Measurements from ENCODE around the gene LOC101059915.
"Not testable (repeated sequence)": the region's sequence is repeated elsewhere in the genome, so short reads cannot be mapped to it uniquely, and the experiment has no call there.

LOC101059915 gene

GRCh38 chrX:71666240-71667223, 814 bp upstream of the LOC101059915 start:
- no peak for TF ChIP-seq CTCF (IDR thresholded peaks at IDR 0.05)
- no peak for TF ChIP-seq POLR2A (IDR thresholded peaks at IDR 0.05)
- no peak overlapping the region for H3K4me3 ChIP-seq (ENCODE audit: low read depth, poor library complexity, severe bottlenecking)
- DNase-seq (ENCODE audit: low spot score in 2 of 2), result peak in 1 of 2 donors; percentile 76
- WGBS, 2 donors, result 92 to 94% methylated on average over 24 to 48 of the region's 48 CpGs
- intact Hi-C loops (cut with DNase I; ENCODE audit: low total_unique reads), result no loop called here

DNA sequence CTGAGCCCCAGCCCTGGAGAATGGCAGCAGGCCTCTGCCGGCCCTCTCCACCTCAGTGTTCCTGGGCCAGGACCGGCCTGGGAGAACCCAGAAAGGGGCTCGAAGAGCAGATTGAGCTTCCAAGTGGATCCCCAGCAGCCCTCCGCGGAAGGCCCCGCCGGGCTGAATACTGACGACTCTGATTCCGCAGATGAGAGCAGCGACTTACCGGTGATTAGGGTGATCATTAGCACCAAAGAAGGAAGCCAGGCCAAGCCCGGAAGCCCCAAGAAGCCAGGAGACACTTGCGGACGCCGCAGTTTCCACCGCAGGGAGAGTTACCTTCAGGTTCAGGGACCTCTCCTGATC, 876 bp downstream of the LOC101059915 start:
- WGBS, 2 donors, result 95% methylated on average over 15 of the region's 16 CpGs; no CpG with 5 or more reads in 1 of the 2 donors
- intact Hi-C loops (cut with DNase I; ENCODE audit: low total_unique reads), result no loop called here
- TF ChIP-seq POLR2A (IDR thresholded peaks at IDR 0.05) (no peak), CTCF (IDR thresholded peaks at IDR 0.05) (no peak)
- H3K4me3 ChIP-seq (ENCODE audit: low read depth, poor library complexity, severe bottlenecking), result no peak overlapping the region
- DNase-seq (ENCODE audit: low spot score in 2 of 2), result peak in 1 of 2 donors; percentile 78

DNA sequence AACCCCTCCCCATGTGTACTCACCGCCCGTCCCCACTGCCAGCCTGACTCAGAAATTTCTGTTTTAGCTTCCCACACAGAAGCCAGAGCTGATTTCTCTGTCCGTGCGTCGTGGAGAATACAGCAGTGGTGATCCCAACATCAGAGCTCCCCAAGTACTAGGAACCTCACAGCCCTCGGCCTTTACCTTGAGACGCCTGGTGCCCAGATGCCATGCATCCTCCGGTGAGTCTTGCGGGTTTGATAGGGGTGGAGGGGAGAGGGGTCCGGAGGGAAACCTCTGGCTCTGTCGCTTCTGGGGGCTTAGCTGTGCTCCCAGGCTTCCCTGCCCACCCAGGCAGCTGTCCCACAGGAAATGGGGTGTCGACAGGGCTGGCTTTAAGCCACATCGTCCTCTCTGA, 2.1 kb downstream of the LOC101059915 start:
- no peak overlapping the region for H3K4me3 ChIP-seq (ENCODE audit: low read depth, poor library complexity, severe bottlenecking)
- WGBS, 2 donors, result 52 to 60% methylated on average over 10 to 13 of the region's 13 CpGs
- DNase-seq (ENCODE audit: low spot score in 2 of 2), result peak in 1 of 2 donors; percentile 76
- intact Hi-C loops (cut with DNase I; ENCODE audit: low total_unique reads), result no loop called here
- TF ChIP-seq CTCF (IDR thresholded peaks at IDR 0.05) (no peak), POLR2A (IDR thresholded peaks at IDR 0.05) (no peak)

DNA sequence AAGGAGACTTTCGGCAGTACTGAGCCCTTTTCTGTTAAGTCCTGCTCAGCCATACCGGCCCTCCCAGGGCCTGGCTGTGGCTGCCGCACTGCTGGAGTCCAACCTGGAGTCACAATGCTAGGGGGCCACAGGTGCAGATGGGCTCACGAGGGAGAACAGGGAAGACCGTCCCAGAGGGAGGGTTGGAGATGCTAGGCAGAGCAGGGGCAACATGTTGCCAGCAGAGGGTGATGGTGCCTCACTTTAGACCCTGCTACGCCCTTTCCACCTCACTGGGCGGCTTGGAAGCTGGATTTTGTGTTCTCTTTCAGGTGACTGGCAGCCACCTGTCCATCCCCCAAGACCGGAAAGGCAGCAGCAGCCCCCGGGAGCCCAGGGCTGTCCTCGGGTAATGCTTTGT, 2.6 kb downstream of the LOC101059915 start:
- 11 to 66% methylated on average over 7 to 10 of the region's 10 CpGs for WGBS, 2 donors
- intact Hi-C loops (cut with DNase I; ENCODE audit: low total_unique reads); H3K4me3 ChIP-seq (ENCODE audit: low read depth, poor library complexity, severe bottlenecking): not testable (repeated sequence)
- peak in 1 of 2 donors; percentile 60 for DNase-seq (ENCODE audit: low spot score in 2 of 2)

- TF ChIP-seq CTCF (IDR thresholded peaks at IDR 0.05), result no peak
- no peak for TF ChIP-seq POLR2A (IDR thresholded peaks at IDR 0.05)
- DNase-seq (ENCODE audit: low spot score in 2 of 2), result no peak
- WGBS, 2 donors, result 48 to 70% methylated on average over 3 to 12 of the region's 12 CpGs
- no peak overlapping the region for H3K4me3 ChIP-seq (ENCODE audit: low read depth, poor library complexity, severe bottlenecking)
- intact Hi-C loops (cut with DNase I; ENCODE audit: low total_unique reads), result no loop called here
These were observed 3.9 kb downstream of the LOC101059915 start for GRCh38 chrX:71671043-71671780.

DNA sequence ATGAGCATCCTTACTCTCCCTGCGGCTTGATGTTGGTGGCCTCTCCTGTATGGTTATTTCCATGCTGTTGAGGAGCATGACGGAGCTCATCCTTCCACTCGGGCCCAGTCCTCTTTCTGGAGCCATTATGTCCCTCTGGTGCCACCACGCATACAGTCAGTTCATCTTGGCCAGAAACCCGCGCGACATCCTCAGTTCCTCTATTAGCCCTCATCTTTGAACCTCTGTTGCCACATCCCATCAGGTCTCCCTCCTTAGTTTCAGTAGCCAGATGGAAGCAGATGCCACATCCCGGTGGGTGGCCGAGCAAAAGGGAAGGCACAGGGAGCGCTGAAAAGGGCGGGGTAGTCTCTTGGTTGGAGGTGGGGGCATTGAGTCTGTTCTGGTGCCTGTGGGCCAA, 4.6 kb downstream of the LOC101059915 start:
- intact Hi-C loops (cut with DNase I; ENCODE audit: low total_unique reads), result no loop called here
- TF ChIP-seq POLR2A (IDR thresholded peaks at IDR 0.05) (no peak), CTCF (IDR thresholded peaks at IDR 0.05) (no peak)
- no peak overlapping the region for H3K4me3 ChIP-seq (ENCODE audit: low read depth, poor library complexity, severe bottlenecking)
- peak in 1 of 2 donors; percentile 71 for DNase-seq (ENCODE audit: low spot score in 2 of 2)
- WGBS, 2 donors, result 92% methylated on average over 11 of the region's 11 CpGs

DNA sequence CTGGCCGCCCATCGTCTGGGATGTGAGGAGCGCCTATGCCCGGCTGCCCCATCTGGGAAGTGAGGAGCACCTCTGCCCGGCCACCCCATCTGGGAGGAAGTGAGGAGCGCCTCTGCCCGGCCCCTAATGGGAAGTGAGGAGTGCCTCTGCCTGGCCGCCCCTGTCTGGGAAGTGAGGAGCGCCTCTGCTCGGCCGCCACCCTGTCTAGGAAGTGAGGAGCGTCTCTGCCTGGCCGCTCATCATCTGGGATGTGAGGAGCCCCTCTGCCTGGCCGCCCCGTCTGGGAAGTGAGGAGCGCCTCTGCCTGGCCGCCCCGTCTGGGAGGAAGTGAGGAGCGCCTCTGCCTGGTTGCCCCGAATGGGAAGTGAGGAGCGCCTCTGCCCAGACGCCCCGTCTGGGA, 8.3 kb downstream of the LOC101059915 start:
- H3K4me3 ChIP-seq (ENCODE audit: low read depth, poor library complexity, severe bottlenecking); DNase-seq (ENCODE audit: low spot score in 2 of 2); intact Hi-C loops (cut with DNase I; ENCODE audit: low total_unique reads): not testable (repeated sequence)
- 88 to 91% methylated on average over 7 of the region's 23 CpGs for WGBS, 2 donors

DNA sequence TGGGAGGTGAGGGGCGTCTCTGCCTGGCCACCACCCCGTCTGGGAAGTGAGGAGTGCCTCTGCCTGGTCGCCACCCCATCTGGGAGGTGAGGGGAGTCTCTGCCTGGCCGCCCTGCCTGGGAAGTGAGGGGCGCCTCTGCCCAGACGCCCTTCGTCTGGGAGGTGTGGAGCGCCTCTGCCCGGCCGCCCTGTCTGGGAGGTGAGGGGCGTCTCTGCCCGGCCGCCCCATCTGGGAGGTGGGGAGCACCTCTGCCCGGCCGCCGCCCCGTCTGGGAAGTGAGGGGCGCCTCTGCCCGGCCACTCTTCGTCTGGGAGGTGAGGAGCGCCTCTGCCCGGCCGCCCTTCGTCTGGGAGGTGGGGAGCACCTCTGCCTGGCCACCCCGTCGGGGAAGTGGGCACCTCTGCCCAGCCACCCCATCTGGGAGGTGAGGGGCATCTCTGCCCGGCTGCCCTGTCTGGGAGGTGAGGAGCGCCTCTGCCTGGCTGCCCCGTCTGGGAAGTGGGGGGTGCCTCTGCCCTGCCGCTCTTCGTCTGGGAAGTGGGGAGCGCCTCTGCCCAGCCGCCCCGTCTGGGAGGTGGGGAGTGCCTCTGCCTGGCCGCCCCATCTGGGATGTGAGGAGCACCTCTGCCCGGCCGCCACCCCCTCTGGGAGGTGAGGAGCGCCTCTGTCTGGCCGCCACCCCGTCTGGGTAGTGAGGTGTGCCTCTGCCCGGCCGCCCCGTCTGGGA, 8.9 kb downstream of the LOC101059915 start:
- DNase-seq (ENCODE audit: low spot score in 2 of 2); H3K4me3 ChIP-seq (ENCODE audit: low read depth, poor library complexity, severe bottlenecking); intact Hi-C loops (cut with DNase I; ENCODE audit: low total_unique reads): not testable (repeated sequence)
- 84 to 97% methylated on average over 5 to 29 of the region's 43 CpGs for WGBS, 2 donors
